IPS DF 19.7 (cell line): ENCODE data around the gene ITGA7.
"Not testable (repeated sequence)": the region's sequence is repeated elsewhere in the genome, so short reads cannot be mapped to it uniquely, and the experiment has no call there.

Source experiments
- DNase-seq: peaks from one replicate; pipeline ENCODE4 v3.0.0-alpha.2; 2013; ENCODE audit warnings: low read depth, low spot score

The ITGA7 gene

GRCh38 chr12:55682087-55682796 lies 25.5 kb downstream of the ITGA7 start:
- no peak for DNase-seq

DNA sequence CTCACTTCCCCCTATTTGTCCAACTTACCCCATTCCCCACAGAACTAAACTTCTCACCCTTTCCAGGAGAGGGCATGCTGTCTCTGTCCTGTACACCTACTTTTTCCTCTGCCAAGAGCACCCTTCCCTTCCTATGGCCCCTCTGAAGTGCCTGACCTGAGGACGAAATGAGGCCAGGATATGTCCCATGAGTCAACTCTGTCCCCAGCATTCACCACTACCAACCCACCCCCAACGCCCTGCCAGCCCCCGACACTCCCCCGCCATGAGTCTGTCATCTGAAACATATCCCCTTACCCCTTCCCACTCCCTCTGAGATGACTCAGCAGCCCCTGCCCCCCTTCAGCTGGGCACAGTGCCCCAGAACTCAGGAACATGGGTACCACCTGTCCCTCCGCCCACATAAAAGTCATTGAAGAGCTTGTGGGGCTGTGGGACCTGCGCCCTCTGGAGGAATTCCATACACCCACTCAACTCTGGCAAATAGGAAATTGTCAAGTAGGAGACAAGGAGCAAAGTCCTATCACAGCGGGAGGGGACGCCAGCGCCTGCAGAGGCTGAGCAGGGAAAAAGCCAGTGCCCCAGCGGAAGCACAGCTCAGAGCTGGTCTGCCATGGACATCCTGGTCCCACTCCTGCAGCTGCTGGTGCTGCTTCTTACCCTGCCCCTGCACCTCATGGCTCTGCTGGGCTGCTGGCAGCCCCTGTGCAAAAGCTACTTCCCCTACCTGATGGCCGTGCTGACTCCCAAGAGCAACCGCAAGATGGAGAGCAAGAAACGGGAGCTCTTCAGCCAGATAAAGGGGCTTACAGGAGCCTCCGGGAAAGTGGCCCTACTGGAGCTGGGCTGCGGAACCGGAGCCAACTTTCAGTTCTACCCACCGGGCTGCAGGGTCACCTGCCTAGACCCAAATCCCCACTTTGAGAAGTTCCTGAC lies 26.3 kb downstream of the ITGA7 start:
- peak; percentile 67 for DNase-seq

DNA sequence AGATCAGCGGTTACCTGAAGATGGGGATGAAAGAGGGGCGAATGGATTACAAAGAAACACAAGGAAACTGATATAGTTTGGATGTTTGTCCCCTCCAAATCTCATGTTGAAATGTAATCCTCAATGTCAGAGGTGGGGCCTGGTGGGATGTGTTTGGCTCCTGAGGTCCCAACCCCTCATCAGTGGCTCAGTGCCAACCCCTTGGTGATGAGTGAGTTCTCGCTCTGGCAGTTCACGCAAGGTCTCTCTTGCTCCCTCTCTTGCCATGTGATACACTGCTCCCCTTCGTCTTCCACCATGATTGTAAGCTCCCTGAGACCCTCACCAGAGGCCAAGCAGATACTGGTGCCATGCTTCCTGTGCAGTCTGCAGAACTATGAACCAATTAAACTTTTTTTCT lies 28.0 kb downstream of the ITGA7 start:
- DNase-seq: no peak

DNA sequence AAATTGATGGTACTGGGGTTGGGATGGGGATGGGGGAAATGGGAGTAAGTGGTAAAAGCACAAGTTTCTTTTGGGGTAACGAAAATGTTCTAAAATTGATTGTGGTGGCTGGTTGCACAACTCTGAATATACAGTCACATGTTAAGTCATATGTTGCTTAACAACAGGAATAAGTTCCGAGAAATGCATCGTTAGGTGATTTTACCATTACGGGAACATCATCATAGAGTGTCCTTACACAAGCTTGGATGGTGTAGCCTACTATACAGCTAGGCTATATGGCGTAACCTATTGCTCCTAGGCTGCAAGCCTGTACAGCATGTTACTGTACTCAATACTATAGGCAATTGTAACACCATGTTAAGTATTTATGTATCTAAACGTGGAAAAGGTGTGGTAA lies 31.0 kb downstream of the ITGA7 start:
- DNase-seq: no peak

DNA sequence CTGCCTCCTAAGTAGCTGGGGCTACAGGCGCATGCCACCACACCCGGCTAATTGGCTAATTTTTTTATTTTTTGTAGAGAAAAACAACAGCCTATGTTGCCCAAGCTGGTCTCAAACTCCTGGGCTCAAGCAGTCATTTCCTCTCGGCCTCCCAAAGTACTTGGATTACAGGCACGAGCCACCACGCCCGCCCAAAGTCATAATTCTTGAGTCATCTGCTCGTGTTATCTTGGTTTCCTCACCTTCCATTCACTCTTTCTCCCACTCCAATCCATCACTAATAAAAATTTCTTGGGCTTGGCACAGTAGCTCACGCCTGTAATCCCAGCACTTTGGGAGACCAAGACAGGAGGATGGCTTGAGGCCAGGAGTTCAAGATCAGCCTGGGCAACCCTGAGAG lies 32.0 kb downstream of the ITGA7 start:
- DNase-seq: no peak

DNA sequence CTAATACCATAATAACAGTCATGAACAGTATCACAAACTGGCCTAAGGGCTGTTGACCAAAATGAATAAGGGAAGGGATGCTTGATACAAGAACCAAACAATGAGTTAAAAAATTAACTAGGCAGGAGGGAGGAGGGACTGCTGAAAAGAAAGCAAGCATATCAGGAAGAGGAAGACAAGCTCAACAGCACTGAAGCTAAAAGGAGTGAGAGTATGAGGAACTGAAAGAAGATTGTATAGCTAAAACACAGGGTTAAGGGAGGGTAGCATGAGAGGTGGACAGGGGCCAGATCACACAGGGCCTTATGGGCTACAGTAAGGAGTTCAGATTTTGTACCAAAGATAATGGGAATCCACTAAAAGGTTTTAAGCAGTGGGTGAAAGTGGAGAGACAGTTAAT lies 34.1 kb downstream of the ITGA7 start:
- DNase-seq: no peak

- no peak for DNase-seq
Measured at GRCh38 chr12:55671746-55672145, 36.0 kb downstream of the ITGA7 start.

DNA sequence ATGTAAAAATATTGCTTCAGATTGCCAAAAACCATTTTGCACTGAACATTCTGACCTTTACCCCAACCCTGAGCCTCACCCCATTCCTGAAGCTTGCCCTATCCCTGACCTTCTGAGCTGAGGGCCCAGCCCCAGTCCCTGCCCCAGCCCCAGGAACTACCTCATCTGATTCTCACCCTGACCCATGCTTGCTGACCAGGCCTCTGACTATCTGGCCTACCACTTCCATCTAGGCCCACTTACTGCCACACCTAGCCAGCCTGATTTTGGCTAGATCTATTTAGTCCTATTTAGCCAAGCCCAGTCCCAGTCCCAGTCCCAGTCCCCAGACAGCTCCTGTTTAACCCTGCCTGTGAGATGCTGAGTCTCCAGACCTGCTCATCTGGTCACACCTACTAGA lies 37.4 kb downstream of the ITGA7 start:
- no peak for DNase-seq

DNA sequence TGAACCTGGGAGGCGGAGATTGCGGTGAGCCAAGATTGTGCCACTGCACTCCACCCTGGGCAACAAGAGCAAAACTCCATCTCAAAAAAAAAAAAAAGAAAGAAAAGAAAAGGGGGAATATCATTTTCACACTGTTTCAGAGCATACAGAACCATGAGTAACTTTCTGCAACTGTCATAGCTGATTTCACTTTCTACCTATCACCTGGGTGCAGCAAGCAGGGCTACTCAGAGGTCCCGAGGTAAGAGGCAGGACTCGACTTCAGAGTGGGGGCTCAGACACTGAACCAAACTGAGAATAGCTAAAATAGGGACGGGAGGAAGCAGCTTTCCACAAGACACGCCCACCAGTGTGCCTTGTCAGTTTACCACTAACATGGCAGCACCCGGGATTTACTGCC lies 41.2 kb downstream of the ITGA7 start:
- DNase-seq: no peak

DNA sequence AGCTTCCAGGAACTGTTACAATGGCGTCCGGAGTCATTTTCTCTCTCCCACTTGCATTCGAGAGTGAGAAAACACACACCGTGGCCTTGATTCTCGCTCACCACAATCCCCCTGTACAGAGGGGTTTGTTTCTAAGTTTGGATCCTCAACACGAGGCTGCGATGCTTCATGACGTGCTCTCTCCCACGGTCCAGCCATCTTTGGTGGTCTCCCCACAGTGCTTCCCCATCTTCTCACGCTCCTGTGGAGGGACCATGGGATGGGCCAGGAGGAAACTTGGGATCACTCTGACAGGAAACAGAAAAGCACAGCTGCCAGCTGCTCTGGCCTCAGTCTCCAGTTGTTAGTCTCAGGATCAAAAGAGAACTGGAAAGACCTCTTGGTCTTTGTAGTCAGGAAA lies 42.9 kb downstream of the ITGA7 start:
- no peak for DNase-seq

GRCh38 chr12:55663391-55663790 lies 44.3 kb downstream of the ITGA7 start:
- no peak for DNase-seq

- DNase-seq: no peak
Measured at GRCh38 chr12:55659486-55660385, 48.0 kb downstream of the ITGA7 start.

- DNase-seq: no peak
Measured at GRCh38 chr12:55658635-55659391, 48.9 kb downstream of the ITGA7 start.

DNA sequence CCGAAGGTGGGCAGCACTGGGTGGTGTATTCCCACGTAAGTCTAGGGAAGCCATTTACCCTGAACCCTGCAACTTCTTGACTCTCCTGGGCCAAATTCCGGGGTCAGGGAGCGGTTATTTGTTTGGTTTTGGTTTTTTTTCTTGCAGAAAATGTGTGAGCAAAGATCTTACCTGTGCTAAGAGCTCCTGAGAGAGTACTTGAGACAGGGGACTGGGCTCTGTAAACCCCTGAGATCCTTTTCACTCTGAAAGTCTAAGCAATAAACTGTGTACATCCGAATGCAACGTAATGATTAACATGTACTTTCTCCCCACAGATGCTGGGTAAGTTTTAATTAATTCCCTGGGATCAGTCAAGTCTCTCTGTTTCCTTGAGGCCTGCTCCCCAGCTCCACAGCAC lies 49.5 kb downstream of the ITGA7 start:
- no peak for DNase-seq

- DNase-seq: no peak
Measured at GRCh38 chr12:55657212-55657611, 50.5 kb downstream of the ITGA7 start.

GRCh38 chr12:55654511-55655214 lies 53.0 kb downstream of the ITGA7 start:
- DNase-seq: no peak

GRCh38 chr12:55653031-55653430 lies 54.7 kb downstream of the ITGA7 start:
- DNase-seq: no peak

- no peak for DNase-seq
Measured at GRCh38 chr12:55652352-55652751, 55.4 kb downstream of the ITGA7 start.

GRCh38 chr12:55651299-55651683 lies 56.4 kb downstream of the ITGA7 start:
- no peak for DNase-seq

DNA sequence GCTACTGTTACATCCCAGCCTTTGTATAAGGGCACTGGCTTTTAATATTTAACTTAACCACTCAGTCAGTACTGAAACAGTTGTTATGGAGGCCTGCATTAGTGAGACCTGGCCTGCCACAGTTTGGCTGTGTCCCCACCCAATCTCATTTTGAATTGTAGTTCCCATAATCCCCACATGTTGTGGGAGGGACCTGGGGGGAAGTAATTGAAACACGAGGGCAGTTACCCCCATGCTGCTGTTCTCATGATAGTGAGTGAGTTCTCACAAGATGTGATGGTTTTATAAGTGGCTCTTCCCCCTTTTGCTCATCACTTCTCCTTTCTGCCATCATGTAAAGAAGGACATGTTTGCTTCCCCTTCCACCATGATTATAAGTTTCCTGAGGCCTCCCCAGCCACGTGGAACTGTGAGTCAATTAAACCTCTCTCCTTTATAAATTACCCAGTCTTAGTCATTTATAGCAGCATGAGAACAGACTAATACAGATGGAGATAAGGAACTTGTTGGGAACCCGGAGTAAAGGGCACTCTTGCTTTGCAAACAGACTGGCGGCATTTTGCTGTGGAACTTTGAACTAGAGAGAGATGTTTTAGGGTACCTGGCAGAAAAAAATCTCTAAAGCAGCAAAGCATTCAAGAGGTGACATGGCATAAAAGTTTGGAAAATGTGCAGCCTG lies 56.9 kb downstream of the ITGA7 start:
- DNase-seq: not testable (repeated sequence)
